Upper lobe of left lung (tissue), 4 donors: Measurements from ENCODE around the gene B3GALT6.

Experiments used
- EP300 ChIP-seq, 4 donors: sonication (generic); formaldehyde crosslinking; IDR thresholded peaks; one replicate each; pipeline ENCODE4 v1.5.1; 2017; ENCODE audit warnings: antibody characterized with exemption in 4 of 4, control low read depth in 2 of 4
- POLR2A ChIP-seq, 4 donors: fragments of 450-650 bp; IDR thresholded peaks; one replicate each; pipeline ENCODE4 v1.5.1; 2016 to 2017; ENCODE audit warnings: antibody characterized with exemption in 4 of 4, mild to moderate bottlenecking in 2 of 4
- TF ChIP-seq, protein P1 (sequence below), 6 experiments: fragments of 450-650 bp in 4 of 6; fragments of 200-600 bp in 2 of 6; sonication (generic) in 2 of 6; IDR thresholded peaks; one replicate each; pipeline ENCODE4 v1.5.1; 2016 to 2019; ENCODE audit warnings: antibody characterized with exemption in 6 of 6

DNA sequence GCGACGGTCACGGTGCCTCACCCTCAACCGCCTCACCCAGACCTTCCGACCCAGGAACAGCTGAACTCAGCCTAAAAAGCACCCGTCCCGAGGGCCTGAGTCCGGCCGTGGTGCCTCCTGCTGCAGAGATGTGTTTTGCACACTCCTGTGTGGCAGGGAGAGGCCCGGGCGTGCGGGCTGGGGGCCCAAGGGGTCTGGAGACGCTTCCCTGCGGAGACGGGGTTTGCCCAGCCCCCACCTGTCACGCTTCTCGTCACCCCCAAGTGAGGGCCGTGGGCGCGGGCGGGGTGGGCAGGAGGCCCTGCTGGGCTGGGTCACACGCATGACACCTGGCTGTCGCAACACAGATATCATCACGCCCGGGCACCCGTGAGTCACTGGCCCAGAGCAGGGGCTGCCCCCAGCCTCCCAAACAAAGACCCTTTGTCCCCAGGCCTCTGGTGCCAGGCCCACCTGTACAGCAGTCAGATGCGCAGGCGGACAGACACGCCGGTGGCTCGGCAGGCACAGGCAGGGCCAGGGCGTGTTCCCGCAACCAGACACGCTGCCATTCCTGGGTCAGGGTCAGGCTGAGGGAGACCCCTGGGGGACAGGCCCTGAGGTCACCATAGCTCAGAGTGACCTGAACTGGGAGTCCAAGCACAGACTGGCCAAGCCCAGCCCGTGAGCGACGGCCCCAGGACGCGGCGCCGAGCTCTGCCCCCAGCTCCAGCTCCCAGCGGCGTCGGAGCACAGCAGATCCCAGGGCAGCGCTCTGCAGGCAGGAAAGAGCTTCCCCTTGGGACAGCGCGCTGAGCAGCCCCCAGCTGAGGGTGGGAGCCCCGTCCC is 6.1 kb downstream of the B3GALT6 start:
- TF ChIP-seq, protein P1, sequence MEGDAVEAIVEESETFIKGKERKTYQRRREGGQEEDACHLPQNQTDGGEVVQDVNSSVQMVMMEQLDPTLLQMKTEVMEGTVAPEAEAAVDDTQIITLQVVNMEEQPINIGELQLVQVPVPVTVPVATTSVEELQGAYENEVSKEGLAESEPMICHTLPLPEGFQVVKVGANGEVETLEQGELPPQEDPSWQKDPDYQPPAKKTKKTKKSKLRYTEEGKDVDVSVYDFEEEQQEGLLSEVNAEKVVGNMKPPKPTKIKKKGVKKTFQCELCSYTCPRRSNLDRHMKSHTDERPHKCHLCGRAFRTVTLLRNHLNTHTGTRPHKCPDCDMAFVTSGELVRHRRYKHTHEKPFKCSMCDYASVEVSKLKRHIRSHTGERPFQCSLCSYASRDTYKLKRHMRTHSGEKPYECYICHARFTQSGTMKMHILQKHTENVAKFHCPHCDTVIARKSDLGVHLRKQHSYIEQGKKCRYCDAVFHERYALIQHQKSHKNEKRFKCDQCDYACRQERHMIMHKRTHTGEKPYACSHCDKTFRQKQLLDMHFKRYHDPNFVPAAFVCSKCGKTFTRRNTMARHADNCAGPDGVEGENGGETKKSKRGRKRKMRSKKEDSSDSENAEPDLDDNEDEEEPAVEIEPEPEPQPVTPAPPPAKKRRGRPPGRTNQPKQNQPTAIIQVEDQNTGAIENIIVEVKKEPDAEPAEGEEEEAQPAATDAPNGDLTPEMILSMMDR (IDR thresholded peaks at IDR 0.05), result no peak
- TF ChIP-seq EP300 (IDR thresholded peaks at IDR 0.05) (no peak), POLR2A (IDR thresholded peaks at IDR 0.05) (no peak)
